G401 (cell line): ENCODE data around the gene ABHD16A. TPM values are rescaled to one million over a fixed set of nuclear protein-coding genes. Genes with fewer than 3 reads are reported as not detected.

Experiments
- DNase-seq: peaks from one replicate; pipeline ENCODE4 v3.0.0-alpha.2; 2015; ENCODE audit warnings: low spot score
- in situ Hi-C: cut with HindIII; loops from 2 replicates; pipeline ENCODE4 v1.10.0; 2016; ENCODE audit warnings: low sequenced_read_pairs, mixed read lengths
- total RNA-seq: library from RNA; depleted of rRNA; stranded (reverse); fragments of >200 nt; shearing (Covaris generic); gene quantifications from 2 replicates; pipeline ENCODE4 v1.2.3, GENCODE V29; 2014; rRNA removed

ABHD16A gene
- total RNA-seq, 1 experiment from 2014 or later = 43.9 TPM

DNA sequence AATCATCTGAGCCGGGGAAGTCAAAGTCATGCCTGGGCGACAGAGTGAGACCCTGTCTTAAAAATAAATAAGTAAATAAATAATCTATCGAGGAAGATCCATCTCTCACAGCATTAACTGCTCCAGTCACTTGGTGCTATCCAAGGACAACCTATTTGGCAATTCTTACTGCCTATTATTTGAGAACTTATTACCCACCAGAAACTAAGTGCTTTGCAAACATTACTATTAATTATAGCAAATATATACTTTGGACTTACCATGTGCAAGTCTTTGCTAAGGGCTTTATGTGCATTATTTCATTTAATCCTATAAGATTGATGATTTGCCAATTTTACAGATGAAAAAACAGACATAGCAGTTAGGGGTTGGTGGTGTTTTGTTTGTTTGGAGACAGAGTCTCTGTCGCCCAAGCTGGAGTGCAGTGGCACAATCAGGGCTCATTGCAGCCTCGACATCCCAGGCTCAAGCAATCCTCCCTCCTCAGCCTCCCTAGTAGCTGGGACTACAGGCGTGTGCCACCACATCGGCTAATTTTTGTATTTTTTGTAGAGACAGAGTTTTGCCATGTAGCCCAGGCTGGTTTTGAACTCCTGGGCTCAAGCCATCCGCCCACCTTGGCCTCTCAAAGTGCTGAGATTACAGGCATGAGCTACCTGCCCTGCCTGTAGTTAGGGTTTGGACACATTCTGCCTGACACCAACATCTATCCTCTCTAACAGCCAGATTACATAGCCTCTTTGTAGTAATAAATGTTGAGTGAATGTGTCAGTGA, 48.4 kb downstream of the ABHD16A start:
- in situ Hi-C loops = no loop called here
- DNase-seq = no peak

DNA sequence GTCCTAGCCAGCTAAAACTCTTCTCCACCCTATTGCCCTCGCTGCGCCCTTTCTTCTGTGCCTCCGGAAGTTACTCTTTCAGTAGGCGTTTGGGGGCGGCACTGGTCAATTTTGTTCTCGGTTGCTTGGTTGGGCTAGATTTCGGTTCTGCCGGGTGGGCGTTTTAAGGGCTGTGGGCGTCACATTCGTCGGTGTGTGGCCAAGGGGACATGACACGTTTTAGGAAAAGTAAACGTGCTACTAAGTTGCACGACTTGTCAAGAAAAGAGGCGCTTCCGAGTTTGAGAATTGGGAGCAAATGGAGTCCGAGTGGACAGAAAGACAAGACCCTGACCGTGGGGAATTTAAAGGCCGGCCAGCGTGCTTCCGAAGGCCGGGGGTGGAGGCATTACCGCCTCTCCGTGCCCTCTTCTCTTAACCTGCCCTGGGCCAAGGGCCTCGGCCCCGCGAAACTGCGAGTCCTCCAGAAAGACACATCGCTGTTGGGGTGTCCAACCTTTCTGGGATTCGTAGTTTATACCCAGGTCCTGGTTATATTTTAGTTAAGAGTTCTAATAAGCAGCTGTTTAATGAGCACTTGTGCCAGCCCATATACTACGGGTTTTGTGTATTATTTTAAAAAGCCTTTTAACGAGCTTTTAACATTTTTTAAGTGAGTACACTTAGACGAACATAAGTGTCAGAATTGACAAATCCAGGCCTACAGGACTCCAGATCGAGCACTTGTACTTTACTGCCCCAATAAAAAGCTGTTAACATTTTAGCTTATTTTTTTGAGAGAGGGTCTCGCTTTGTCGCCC, 50.0 kb downstream of the ABHD16A start:
- peak; percentile 94 for DNase-seq
- in situ Hi-C loops = no loop called here

DNA sequence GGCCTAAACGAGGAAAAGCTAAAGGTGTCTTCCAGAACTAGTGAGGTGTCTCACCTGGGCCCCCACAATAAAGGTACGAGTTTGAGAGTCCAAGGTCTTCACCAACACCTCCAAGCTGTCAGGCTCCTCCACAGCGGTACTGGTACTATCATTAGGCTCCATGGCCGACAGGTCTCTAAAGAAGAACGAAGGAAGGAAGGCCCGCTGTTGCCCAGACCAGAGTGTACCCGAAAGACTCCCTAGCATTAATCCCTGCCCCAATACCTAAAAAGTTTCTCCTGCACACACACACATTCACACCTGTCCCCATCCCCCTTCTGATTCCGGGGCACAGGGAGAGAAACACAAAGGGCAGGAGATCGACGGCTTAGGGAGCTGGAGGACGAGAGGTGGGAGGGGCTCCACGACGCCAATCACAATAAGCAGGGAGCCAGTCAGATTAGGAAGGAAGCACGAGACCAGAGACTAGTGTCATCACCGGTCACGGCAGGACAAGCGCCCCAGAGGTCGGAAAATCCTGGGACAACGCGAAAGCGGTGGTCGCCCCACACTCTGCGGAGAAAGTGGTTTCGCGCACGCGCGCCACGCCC, 51.4 kb downstream of the ABHD16A start:
- in situ Hi-C loops = no loop called here
- peak; percentile 70 for DNase-seq

DNA sequence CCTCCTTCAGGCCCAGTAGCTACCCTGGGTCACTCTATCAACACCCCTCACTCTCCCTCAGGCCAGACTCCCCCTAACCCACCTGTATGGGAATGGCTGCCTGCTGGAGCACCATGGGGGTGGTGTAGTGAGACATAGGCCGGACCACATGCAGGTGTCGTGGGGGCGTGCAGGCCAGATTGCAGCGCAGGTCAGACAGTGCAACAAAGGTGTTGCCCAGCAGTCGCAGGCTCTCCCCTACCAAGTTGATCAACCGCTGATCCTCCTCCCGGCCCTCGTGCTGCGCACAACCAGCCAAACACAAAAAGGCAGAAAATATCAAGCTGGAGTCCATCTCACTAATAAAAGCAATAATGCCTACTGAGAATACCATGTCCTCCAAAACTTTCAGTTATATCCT, 57.8 kb downstream of the ABHD16A start:
- in situ Hi-C loops = no loop called here

DNA sequence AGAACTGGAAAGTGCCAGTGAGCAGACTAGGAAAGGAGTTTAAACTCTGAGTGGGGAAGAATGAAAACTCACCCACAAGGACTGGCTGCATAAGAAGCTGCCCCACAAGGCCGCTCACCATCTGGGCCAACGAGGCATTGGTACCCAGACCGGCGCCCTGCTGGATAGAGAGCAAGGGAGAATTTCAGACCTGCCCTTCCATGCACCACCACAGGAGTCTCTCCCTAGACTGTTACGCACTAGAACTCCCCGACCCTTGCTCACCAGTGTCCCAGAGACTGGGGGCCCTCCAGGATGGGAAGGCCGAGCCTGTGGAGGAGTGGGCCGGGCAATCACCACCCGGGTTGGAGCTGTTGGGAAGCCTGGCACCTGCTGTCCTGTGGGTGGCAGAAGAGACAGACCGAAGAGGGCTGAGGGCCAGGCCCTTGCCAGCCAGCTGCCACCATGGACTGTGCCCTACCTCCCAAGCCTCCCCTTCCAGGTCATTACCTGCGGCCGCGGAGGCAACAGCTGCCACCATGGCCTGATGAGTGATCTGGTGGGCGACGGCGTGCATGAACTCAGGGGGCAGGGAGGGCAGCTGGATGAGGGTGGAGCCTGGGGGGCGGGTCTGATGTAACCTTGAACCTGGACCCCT, 59.2 kb downstream of the ABHD16A start:
- no peak for DNase-seq
- in situ Hi-C loops = no loop called here

More for the DNA sequence above, 57.8 kb downstream of the ABHD16A start:
- no peak for DNase-seq

DNA sequence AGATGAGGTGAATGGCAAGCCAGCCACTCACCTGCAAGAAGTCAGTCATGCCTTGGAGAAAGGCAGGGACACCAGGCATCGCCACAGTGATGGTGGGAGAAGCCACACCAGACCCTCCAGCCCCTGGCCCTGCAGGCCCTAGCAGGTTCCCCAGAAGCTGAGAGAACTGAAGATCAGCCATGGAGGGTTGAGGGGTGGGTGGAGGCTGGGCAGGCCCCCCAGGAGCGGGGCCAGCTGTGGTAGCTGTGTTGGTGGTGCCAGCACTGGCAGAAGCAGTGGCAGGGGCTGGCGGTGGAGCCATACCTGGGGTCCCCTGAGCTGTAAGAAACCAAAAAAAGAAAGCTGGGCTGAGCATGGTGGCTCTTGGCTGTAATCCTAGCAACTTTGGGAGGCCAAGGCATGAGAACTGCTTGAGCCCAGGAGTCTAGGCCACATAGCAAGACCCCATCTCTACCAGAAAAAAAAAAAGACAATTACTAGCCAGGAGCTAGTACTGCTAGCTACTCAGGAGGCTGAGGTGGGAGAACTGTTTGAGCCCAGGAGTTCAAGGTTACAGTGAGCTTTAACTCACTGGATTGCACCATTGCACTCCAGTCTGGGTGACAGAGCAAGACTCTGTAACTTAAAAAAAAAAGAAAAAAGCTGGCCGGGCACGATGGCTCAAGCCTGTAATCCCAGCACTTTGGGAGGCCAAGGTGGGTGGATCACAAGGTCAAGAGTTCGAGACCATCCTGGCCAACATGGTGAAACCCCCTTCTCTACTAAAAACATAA, 60.1 kb downstream of the ABHD16A start:
- no peak for DNase-seq
- in situ Hi-C loops = no loop called here

DNA sequence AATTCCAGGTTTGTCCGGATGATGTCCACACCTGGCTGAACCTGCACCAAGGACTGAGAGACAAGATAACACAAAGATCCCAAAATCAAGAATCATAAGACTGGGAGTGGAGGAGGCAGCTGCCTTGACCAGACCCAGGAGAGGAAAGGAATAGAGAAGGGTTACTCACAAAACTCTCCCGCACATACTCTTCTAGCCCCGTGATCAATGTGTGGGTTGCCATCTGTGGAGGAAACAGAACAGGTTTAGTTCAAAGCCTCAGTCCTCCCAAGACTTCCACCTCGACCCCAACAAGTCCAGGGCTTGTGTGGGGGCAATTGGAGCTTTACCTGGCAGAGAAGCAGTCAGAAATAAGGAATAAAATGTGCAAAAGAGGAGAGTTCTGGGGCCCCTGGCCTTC, 61.8 kb downstream of the ABHD16A start:
- in situ Hi-C loops = no loop called here
- no peak for DNase-seq

DNA sequence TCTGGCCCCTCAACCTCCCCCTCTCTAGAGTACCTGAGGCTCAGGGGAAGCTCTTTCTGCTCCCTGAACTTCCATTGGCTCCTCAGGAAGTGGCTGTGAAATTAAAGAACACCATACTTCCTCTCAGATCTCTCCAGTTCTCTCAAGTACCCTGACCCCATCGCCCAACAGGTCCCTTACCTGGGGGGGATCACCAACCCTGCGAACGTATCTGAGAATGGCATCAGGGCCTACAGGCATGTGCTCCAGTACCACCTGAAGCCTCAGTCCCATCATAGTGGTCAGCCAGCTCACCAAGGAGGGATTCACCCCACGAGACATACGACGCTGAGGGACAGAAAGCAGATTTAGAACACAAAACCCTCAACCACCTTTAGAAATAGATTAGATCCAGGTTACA, 62.5 kb downstream of the ABHD16A start:
- DNase-seq = no peak
- in situ Hi-C loops = no loop called here

DNA sequence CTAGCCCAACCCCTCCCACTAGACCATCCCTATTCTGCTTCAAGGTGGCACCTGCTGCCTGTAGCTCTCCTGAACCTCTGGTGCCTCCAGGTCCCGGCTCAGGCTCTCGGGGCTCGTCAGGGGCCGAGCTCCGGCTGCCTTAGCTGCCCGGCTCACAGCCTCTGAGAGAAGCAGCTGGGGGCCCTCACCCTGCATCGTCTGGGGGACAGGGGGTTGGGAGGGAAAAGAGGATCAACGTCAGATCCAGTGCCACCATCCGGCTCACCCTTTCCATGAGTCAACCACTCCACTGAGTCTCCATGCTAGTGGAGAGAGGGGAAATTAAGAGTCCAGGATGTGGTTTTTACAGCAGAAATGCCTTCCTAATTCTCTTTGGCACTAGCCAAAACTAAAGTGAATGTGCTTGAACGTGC, 63.7 kb downstream of the ABHD16A start:
- in situ Hi-C loops = no loop called here
- DNase-seq = no peak

DNA sequence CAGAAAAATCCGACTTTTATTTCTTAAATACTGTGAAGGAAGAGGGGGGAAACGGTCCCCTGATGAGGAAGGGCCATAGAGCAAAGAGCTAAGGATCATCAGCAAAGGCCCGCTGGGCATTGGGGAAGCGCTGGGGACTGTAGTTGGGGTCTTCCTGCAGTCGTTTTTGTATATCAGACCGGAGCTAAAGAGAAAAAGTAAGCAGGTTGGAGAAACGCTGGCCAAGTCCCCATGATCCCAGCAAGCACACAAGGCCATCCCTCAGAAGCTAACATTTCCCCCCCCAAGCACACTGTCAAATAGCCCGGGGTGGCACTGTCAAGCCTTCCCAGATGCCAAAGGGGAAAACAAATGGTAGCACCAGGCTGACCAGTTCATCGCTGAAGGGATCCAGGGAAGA, 64.1 kb downstream of the ABHD16A start:
- in situ Hi-C loops = no loop called here
- DNase-seq = no peak

Other genes starting within 250 kb of the ABHD16A start
- gene MICB, start 205.2 kb downstream of the ABHD16A start, total RNA-seq = 15.0 and 18.3 TPM in 2 replicates
- 2.1 TPM in 1 of 2 replicates, not detected in the other for gene MCCD1, start 174.4 kb downstream of the ABHD16A start, total RNA-seq
- gene DDX39B, start 161.3 kb downstream of the ABHD16A start, total RNA-seq = 771 and 792 TPM in 2 replicates
- 3.8 and 4.9 TPM in 2 replicates for gene ATP6V1G2, start 156.7 kb downstream of the ABHD16A start, total RNA-seq
- gene NFKBIL1, start 155.7 kb downstream of the ABHD16A start, total RNA-seq = 19.8 and 24.9 TPM in 2 replicates
- gene LTA, start 131.0 kb downstream of the ABHD16A start, total RNA-seq = not detected in 2 replicates
- 0.14 TPM in 1 of 2 replicates, not detected in the other for gene TNF, start 127.8 kb downstream of the ABHD16A start, total RNA-seq
- gene LTB, start 120.9 kb downstream of the ABHD16A start, total RNA-seq = 0.51 TPM in 1 of 2 replicates, not detected in the other
- not detected in 2 replicates for gene LST1, start 117.0 kb downstream of the ABHD16A start, total RNA-seq
- gene NCR3, start 110.3 kb downstream of the ABHD16A start, total RNA-seq = not detected in 2 replicates
- 36.6 and 57.5 TPM in 2 replicates for gene AIF1, start 88.1 kb downstream of the ABHD16A start, total RNA-seq
- 62.1 and 62.4 TPM in 2 replicates for gene PRRC2A, start 82.6 kb downstream of the ABHD16A start, total RNA-seq
- 257 and 311 TPM in 2 replicates for gene BAG6, start 50.7 kb downstream of the ABHD16A start, total RNA-seq
- 2.3 and 3.6 TPM in 2 replicates for gene APOM, start 47.4 kb downstream of the ABHD16A start, total RNA-seq
- 12.4 and 16.2 TPM in 2 replicates for gene C6orf47, start 42.5 kb downstream of the ABHD16A start, total RNA-seq
- 24.9 and 31.6 TPM in 2 replicates for gene GPANK1, start 38.3 kb downstream of the ABHD16A start, total RNA-seq
- 105 and 107 TPM in 2 replicates for gene CSNK2B, start 37.2 kb downstream of the ABHD16A start, total RNA-seq
- gene LY6G5B, start 33.3 kb downstream of the ABHD16A start, total RNA-seq = 2.0 TPM in 1 of 2 replicates, not detected in the other
- not detected in 2 replicates for gene LY6G5C, start 22.3 kb downstream of the ABHD16A start, total RNA-seq
- 1.1 TPM in 1 of 2 replicates, not detected in the other for gene LY6G6F, start 3.5 kb upstream of the ABHD16A start, total RNA-seq
- gene LY6G6D, start 12.0 kb upstream of the ABHD16A start, total RNA-seq = not detected in 2 replicates
- gene LY6G6C, start 18.4 kb upstream of the ABHD16A start, total RNA-seq = not detected in 2 replicates
- gene MPIG6B, start 20.0 kb upstream of the ABHD16A start, total RNA-seq = not detected in 2 replicates
- gene DDAH2, start 26.0 kb upstream of the ABHD16A start, total RNA-seq = 141 and 183 TPM in 2 replicates
- 868 and 869 TPM in 2 replicates for gene CLIC1, start 33.2 kb upstream of the ABHD16A start, total RNA-seq
- gene MSH5, start 36.7 kb upstream of the ABHD16A start, total RNA-seq = 3.2 and 7.1 TPM in 2 replicates
- gene SAPCD1, start 59.3 kb upstream of the ABHD16A start, total RNA-seq = 13.0 and 15.4 TPM in 2 replicates
- gene VWA7, start 74.0 kb upstream of the ABHD16A start, total RNA-seq = 0.78 and 1.7 TPM in 2 replicates
- 133 and 152 TPM in 2 replicates for gene VARS1, start 92.4 kb upstream of the ABHD16A start, total RNA-seq
- gene LSM2, start 103.6 kb upstream of the ABHD16A start, total RNA-seq = 64.0 and 104 TPM in 2 replicates
- 0.75 and 0.98 TPM in 2 replicates for gene HSPA1L, start 112.0 kb upstream of the ABHD16A start, total RNA-seq
- gene HSPA1A, start 112.2 kb upstream of the ABHD16A start, total RNA-seq = 0.25 TPM in 1 of 2 replicates, not detected in the other
- gene HSPA1B, start 124.4 kb upstream of the ABHD16A start, total RNA-seq = 201 and 209 TPM in 2 replicates
- 212 and 231 TPM in 2 replicates for gene NEU1, start 159.5 kb upstream of the ABHD16A start, total RNA-seq
- 0.18 and 0.41 TPM in 2 replicates for gene SLC44A4, start 175.7 kb upstream of the ABHD16A start, total RNA-seq
- 57.7 and 95.3 TPM in 2 replicates for gene EHMT2, start 194.4 kb upstream of the ABHD16A start, total RNA-seq
- 20.0 and 22.3 TPM in 2 replicates for gene ZBTB12, start 198.8 kb upstream of the ABHD16A start, total RNA-seq
- 0.98 and 3.7 TPM in 2 replicates for gene C2, start 224.4 kb upstream of the ABHD16A start, total RNA-seq
- gene CFB, start 242.8 kb upstream of the ABHD16A start, total RNA-seq = not detected in 2 replicates